Effector memory CD4-positive, alpha-beta T cell (primary cell): Measurements from ENCODE around the gene COPA.

ENCODE experiments used
- DNase-seq, 3 donors: peaks; one replicate each; pipeline ENCODE4 v3.0.0-alpha.2; 2020
- H3K27ac ChIP-seq: 2 replicates; pipeline ENCODE4 v1.7.0; 2013; ENCODE audit warnings: mild to moderate bottlenecking, low read length, moderate library complexity; ENCODE audit not compliant: insufficient read depth, poor library complexity, severe bottlenecking
- H3K27me3 ChIP-seq: replicated peaks from 2 replicates; pipeline ENCODE4 v1.7.0; 2013; ENCODE audit warnings: mild to moderate bottlenecking, low read length; ENCODE audit not compliant: insufficient read depth, control insufficient read depth, poor library complexity, severe bottlenecking
- H3K36me3 ChIP-seq: 2 replicates; pipeline ENCODE4 v1.7.0; 2013; ENCODE audit warnings: mild to moderate bottlenecking, low read length, moderate library complexity; ENCODE audit not compliant: control insufficient read depth, insufficient read depth
- H3K4me1 ChIP-seq: 2 replicates; pipeline ENCODE4 v1.7.0; 2013; ENCODE audit warnings: low read length, mild to moderate bottlenecking; ENCODE audit not compliant: control insufficient read depth, insufficient read depth, poor library complexity, severe bottlenecking
- H3K4me3 ChIP-seq: 2 replicates; pipeline ENCODE4 v1.7.0; 2013; ENCODE audit warnings: low read length, low read depth, mild to moderate bottlenecking; ENCODE audit not compliant: insufficient read depth, poor library complexity, severe bottlenecking
- H3K9me3 ChIP-seq: 2 replicates; pipeline ENCODE4 v1.7.0; 2013; ENCODE audit warnings: mild to moderate bottlenecking, low read length, moderate library complexity; ENCODE audit not compliant: control insufficient read depth

Gene COPA

GRCh38 chr1:160239582-160240299, 103.3 kb downstream of the COPA start:
- DNase-seq = no peak
- H3K4me3 ChIP-seq = no peak overlapping the region
- no peaks in the 10 kb centered on the region for H3K9me3 ChIP-seq
- no peaks in the 10 kb centered on the region for H3K4me1 ChIP-seq
- H3K27me3 ChIP-seq = no peaks in the 10 kb centered on the region
- no peak overlapping the region for H3K27ac ChIP-seq
- peaks cover 65% of the 10 kb centered on the region for H3K36me3 ChIP-seq
